ENCODE results near the gene COLEC12.

DNA sequence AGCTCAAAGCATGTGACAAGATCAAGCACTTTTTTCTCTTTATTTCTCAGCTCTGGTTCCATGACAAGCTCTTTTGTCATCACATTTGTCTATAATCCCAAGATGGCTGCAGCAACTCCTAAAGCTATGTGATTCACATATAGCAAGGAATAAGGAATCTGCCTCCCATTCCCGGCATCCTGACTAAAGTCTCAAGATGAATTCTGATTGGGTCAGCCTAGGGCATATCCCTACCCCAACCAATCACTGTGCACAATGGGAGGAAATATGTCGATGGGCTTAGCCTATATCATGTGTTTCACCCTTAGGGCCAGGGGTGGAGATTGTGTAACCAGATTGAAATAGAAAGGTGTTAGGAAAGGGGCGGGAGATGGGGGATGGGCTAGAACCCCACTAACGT is 23.1 kb upstream of the COLEC12 start:
- TF ChIP-seq CTCF (conservative IDR thresholded peaks at IDR 0.05), result no peak
- no peak for TF ChIP-seq EZH2 (IDR thresholded peaks at IDR 0.05; ENCODE audit: low read depth)
